ENCODE measurements around the gene KRTAP4-4.

Gene KRTAP4-4

GRCh38 chr17:41111151-41111885 is 49.2 kb downstream of the KRTAP4-4 start:
- DNase-seq = no peak

Data from fibroblast of skin of scalp (primary cell).